Hepatocyte (in vitro differentiated cells): ENCODE data around the gene EXOC3. TPM values are rescaled to one million over a fixed set of nuclear protein-coding genes. Genes with fewer than 3 reads are reported as not detected.
"Not testable (repeated sequence)": the region's sequence is repeated elsewhere in the genome, so short reads cannot be mapped to it uniquely, and the experiment has no call there.

Experiments
- DNase-seq: peaks from one replicate; pipeline ENCODE4 v3.0.0-alpha.2; 2016; ENCODE audit warnings: low spot score
- H2AFZ ChIP-seq: fragments of 200-600 bp; sonication (generic); 2 replicates; pipeline ENCODE4 v1.6.0; 2016; ENCODE audit warnings: antibody characterized with exemption, mild to moderate bottlenecking
- H3K27ac ChIP-seq: fragments of 200-600 bp; sonication (generic); 2 replicates; pipeline ENCODE4 v1.5.1; 2016; ENCODE audit warnings: mild to moderate bottlenecking
- H3K27me3 ChIP-seq: fragments of 200-600 bp; sonication (generic); 2 replicates; pipeline ENCODE4 v1.6.1; 2016
- H3K36me3 ChIP-seq: fragments of 200-600 bp; sonication (generic); replicated peaks from 2 replicates; pipeline ENCODE4 v1.5.1; 2016; ENCODE audit warnings: low read depth; ENCODE audit not compliant: insufficient read depth
- H3K4me1 ChIP-seq: fragments of 200-600 bp; sonication (generic); 2 replicates; pipeline ENCODE4 v1.5.1; 2016; ENCODE audit warnings: mild to moderate bottlenecking, moderate library complexity; ENCODE audit not compliant: insufficient read depth
- H3K4me2 ChIP-seq: fragments of 200-600 bp; sonication (generic); 2 replicates; pipeline ENCODE4 v1.6.0; 2016
- H3K4me3 ChIP-seq: fragments of 200-600 bp; sonication (generic); 2 replicates; pipeline ENCODE4 v1.5.1; 2016; ENCODE audit warnings: mild to moderate bottlenecking
- H3K79me2 ChIP-seq: fragments of 200-600 bp; sonication (generic); 2 replicates; pipeline ENCODE4 v1.6.0; 2017; ENCODE audit warnings: mild to moderate bottlenecking
- H3K9me2 ChIP-seq: fragments of 200-600 bp; sonication (generic); replicated peaks from 2 replicates; pipeline ENCODE4 v1.6.0; 2017; ENCODE audit warnings: mild to moderate bottlenecking; ENCODE audit not compliant: insufficient read depth
- H3K9me3 ChIP-seq: fragments of 200-600 bp; sonication (generic); 2 replicates; pipeline ENCODE4 v1.5.1; 2016; ENCODE audit warnings: low read depth, mild to moderate bottlenecking
- H4K20me1 ChIP-seq: fragments of 200-600 bp; sonication (generic); 2 replicates; pipeline ENCODE4 v1.6.0; 2016; ENCODE audit warnings: mild to moderate bottlenecking; ENCODE audit not compliant: insufficient read depth, poor library complexity, severe bottlenecking
- CTCF ChIP-seq: fragments of 200-600 bp; sonication (generic); IDR thresholded peaks from 2 replicates; pipeline ENCODE4 v1.5.1; 2016; ENCODE audit warnings: antibody characterized with exemption, mild to moderate bottlenecking; ENCODE audit not compliant: poor library complexity
- EZH2 ChIP-seq: fragments of 200-600 bp; sonication (generic); IDR thresholded peaks from 2 replicates; pipeline ENCODE4 v1.6.1; 2016; ENCODE audit warnings: antibody characterized with exemption, mild to moderate bottlenecking, borderline replicate concordance
- EZH2phosphoT487 ChIP-seq: fragments of 200-600 bp; sonication (generic); IDR thresholded peaks from one replicate; pipeline ENCODE4 v1.6.1; 2018; ENCODE audit warnings: antibody characterized with exemption, mild to moderate bottlenecking, low read depth, moderate library complexity; ENCODE audit not compliant: unreplicated experiment, severe bottlenecking
- WGBS: methylation state at CpG from one replicate; pipeline ENCODE4 v1.1.6; 2016; ENCODE audit warnings: low lambda C conversion rate; ENCODE audit errors: missing lambda C conversion rate; 5-methylcytosine and 5-hydroxymethylcytosine counted together
- polyA plus RNA-seq: library from polyadenylated mRNA; unstranded; fragments of >200 nt; fragmentation: Nextera tagmentation; extraction: Ambion mirVana; gene quantifications from 2 replicates; pipeline ENCODE4 v1.2.1, GENCODE V29; 2016
- total RNA-seq: library from RNA; depleted of rRNA; stranded (reverse); fragments of >200 nt; gene quantifications from 2 replicates; pipeline ENCODE4 v1.2.3, GENCODE V29; 2014

EXOC3 gene
- total and polyA plus RNA-seq, 2 experiments from 2014 or later = 36.1 to 38.3 TPM

- WGBS = 69% methylated on average over 21 of the region's 21 CpGs
- DNase-seq = peak; percentile 68
- no peaks in the 10 kb centered on the region for H4K20me1 ChIP-seq
- no peak overlapping the region for H2AFZ ChIP-seq
- no peak for TF ChIP-seq CTCF
- TF ChIP-seq EZH2 = no peak
- no peak for TF ChIP-seq EZH2phosphoT487
- no peak overlapping the region for H3K4me3 ChIP-seq
- H3K27ac ChIP-seq = peak overlapping the region; percentile 96
- H3K79me2 ChIP-seq = no peaks in the 10 kb centered on the region
- H3K4me1 ChIP-seq = peaks cover 27% of the 10 kb centered on the region
- H3K27me3 ChIP-seq = no peaks in the 10 kb centered on the region
- no peaks in the 10 kb centered on the region for H3K9me3 ChIP-seq
- no peak overlapping the region for H3K4me2 ChIP-seq
- H3K9me2 ChIP-seq = no peaks in the 10 kb centered on the region
- H3K36me3 ChIP-seq = no peaks in the 10 kb centered on the region
These were observed 47.6 kb upstream of the EXOC3 start for GRCh38 chr5:395156-395920.

- peak; percentile 2 for DNase-seq
- TF ChIP-seq EZH2 (no peak), CTCF (no peak), EZH2phosphoT487 (no peak)
- 97% methylated on average over 15 of the region's 17 CpGs for WGBS
- Histone ChIP-seq H4K20me1 (no peaks in the 10 kb centered on the region), H3K4me2 (no peak overlapping the region), H3K36me3 (no peaks in the 10 kb centered on the region), H3K27ac (peak overlapping the region; percentile 96), H2AFZ (no peak overlapping the region), H3K4me3 (no peak overlapping the region), H3K9me3 (no peaks in the 10 kb centered on the region), H3K4me1 (peaks cover 30% of the 10 kb centered on the region), H3K9me2 (no peaks in the 10 kb centered on the region), H3K27me3 (no peaks in the 10 kb centered on the region), H3K79me2 (no peaks in the 10 kb centered on the region)
These were observed 47.0 kb upstream of the EXOC3 start for GRCh38 chr5:395921-396530.

GRCh38 chr5:396531-396961, 46.4 kb upstream of the EXOC3 start:
- no peak for TF ChIP-seq CTCF
- no peak for TF ChIP-seq EZH2
- WGBS = 98% methylated on average over 13 of the region's 13 CpGs

GRCh38 chr5:398141-398474, 44.9 kb upstream of the EXOC3 start:
- not testable (repeated sequence) for H2AFZ ChIP-seq, H3K36me3 ChIP-seq, H3K27me3 ChIP-seq, H3K79me2 ChIP-seq, DNase-seq, H3K27ac ChIP-seq, H4K20me1 ChIP-seq, H3K4me3 ChIP-seq, H3K4me2 ChIP-seq, H3K9me2 ChIP-seq, H3K9me3 ChIP-seq
- H3K4me1 ChIP-seq = peaks cover 32% of the 10 kb centered on the region
- WGBS = 100% methylated on average over 12 of the region's 15 CpGs

More at GRCh38 chr5:396531-396961, 46.4 kb upstream of the EXOC3 start:
- Histone ChIP-seq H2AFZ (no peak overlapping the region), H3K4me2 (no peak overlapping the region), H3K27ac (peak overlapping the region; percentile 96), H3K79me2 (no peaks in the 10 kb centered on the region), H3K9me3 (no peaks in the 10 kb centered on the region), H3K4me3 (no peak overlapping the region), H4K20me1 (no peaks in the 10 kb centered on the region), H3K36me3 (no peaks in the 10 kb centered on the region), H3K4me1 (peaks cover 33% of the 10 kb centered on the region), H3K9me2 (no peaks in the 10 kb centered on the region), H3K27me3 (no peaks in the 10 kb centered on the region)
- DNase-seq = peak; percentile 1
